BJ (cell line): Measurements from ENCODE around the gene CFL2. TPM values are rescaled to one million over a fixed set of nuclear protein-coding genes. Genes with fewer than 3 reads are reported as not detected.

Source experiments
- CTCF ChIA-PET: fragments of 350-600 bp; formaldehyde crosslinking; extraction: SDS; loops from one replicate; lab custom pipeline; 2021; ENCODE audit warnings: antibody characterized with exemption, inconsistent platforms; lab: Yijun Ruan, JAX
- POLR2A ChIA-PET: fragments of 300-600 bp; sonication (Branson Sonifier 250); formaldehyde crosslinking; extraction: SDS; loops from one replicate; lab custom pipeline; 2021; ENCODE audit warnings: antibody characterized with exemption; lab: Charles Lee
- DNase-seq: peaks from one replicate; pipeline ENCODE4 v3.0.0-alpha.2; 2011; ENCODE audit warnings: low read depth
- H3K27me3 ChIP-seq: 2 replicates; pipeline ENCODE4 v1.6.0; 2011; ENCODE audit warnings: low read length; ENCODE audit not compliant: control insufficient read depth, insufficient read depth
- H3K36me3 ChIP-seq: 2 replicates; pipeline ENCODE4 v1.5.1; 2011; ENCODE audit warnings: low read length; ENCODE audit not compliant: control insufficient read depth, insufficient read depth
- H3K4me3 ChIP-seq: 2 replicates; pipeline ENCODE4 v1.5.1; 2011; ENCODE audit warnings: low read depth, mild to moderate bottlenecking, control low read depth, low read length
- CTCF ChIP-seq: IDR thresholded peaks from 2 replicates; pipeline ENCODE4 v1.5.1; 2011; ENCODE audit warnings: low read depth, mild to moderate bottlenecking, control low read depth, inconsistent platforms, low read length, moderate library complexity; ENCODE audit not compliant: insufficient read depth
- polyA plus RNA-seq: library from polyadenylated mRNA; depleted of rRNA; stranded (reverse); fragments of >200 nt; gene quantifications from 2 replicates; pipeline ENCODE4 v1.2.3, GENCODE V29; 2011

Gene CFL2
- polyA plus RNA-seq, 1 experiment: 81.4 TPM

GRCh38 chr14:34676516-34677211 is 37.7 kb downstream of the CFL2 start:
- no peak for TF ChIP-seq CTCF
- DNase-seq: no peak
- ChIA-PET CTCF (interaction anchor here (0.8 to 10.4 kb wide), 2 partner anchors 12 to 47 kb away, joined by 3 to 94 read pairs; no protein-coding TSS in a partner anchor), POLR2A (no interaction called here)
- Histone ChIP-seq H3K4me3 (no peak overlapping the region), H3K36me3 (no peaks in the 10 kb centered on the region), H3K27me3 (no peaks in the 10 kb centered on the region)

DNA sequence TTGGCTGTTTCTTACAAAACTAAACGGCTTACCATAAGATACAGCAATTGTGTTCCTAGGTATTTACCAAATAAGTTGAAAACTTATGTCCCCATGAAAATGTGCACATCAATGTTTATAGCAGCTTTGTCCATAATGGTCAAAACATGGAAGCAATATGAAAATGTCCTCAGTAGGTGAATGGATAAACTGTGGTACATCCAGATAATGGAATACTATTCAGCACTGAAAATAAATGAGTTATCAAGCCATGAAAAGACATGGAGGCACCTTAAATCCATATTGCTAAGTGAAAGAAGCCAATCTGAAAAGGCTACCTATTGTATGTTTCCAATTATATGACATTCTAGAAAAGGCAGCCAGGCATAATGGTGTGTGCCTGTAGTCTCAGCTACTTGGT is 40.7 kb downstream of the CFL2 start:
- ChIA-PET CTCF (interaction anchor here (0.6 to 10.4 kb wide), 13 partner anchors 9 to 407 kb away, joined by 3 to 94 read pairs (median 3); partner anchors contain the start of gene BAZ1A), POLR2A (no interaction called here)
- no peak for TF ChIP-seq CTCF
- DNase-seq: no peak
- Histone ChIP-seq H3K36me3 (no peaks in the 10 kb centered on the region), H3K27me3 (no peaks in the 10 kb centered on the region), H3K4me3 (no peak overlapping the region)

DNA sequence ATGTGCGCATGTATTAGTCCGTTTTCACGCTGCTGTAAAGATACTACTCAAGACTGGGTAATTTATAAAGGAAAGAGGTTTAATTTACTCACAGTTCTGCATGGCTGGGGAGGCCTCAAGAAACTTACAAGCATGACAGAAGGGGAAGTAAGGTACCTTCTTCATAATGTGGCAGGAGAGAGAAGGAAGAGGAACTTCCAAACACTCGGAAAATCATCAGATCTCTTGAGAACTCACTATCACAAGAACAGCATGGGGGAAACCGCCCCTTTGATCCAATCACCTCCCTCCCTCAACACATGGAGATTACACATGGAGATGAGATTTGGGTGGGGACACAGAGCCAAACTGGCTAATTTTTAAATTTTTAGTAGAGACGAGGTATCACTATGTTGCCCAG is 42.7 kb downstream of the CFL2 start:
- Histone ChIP-seq H3K27me3 (no peaks in the 10 kb centered on the region), H3K36me3 (no peaks in the 10 kb centered on the region), H3K4me3 (no peak overlapping the region)
- DNase-seq: no peak
- ChIA-PET CTCF (interaction anchor here (0.7 to 10.4 kb wide), 9 partner anchors 10 to 309 kb away, joined by 3 to 94 read pairs (median 10); no protein-coding TSS in a partner anchor), POLR2A (no interaction called here)
- TF ChIP-seq CTCF: no peak

DNA sequence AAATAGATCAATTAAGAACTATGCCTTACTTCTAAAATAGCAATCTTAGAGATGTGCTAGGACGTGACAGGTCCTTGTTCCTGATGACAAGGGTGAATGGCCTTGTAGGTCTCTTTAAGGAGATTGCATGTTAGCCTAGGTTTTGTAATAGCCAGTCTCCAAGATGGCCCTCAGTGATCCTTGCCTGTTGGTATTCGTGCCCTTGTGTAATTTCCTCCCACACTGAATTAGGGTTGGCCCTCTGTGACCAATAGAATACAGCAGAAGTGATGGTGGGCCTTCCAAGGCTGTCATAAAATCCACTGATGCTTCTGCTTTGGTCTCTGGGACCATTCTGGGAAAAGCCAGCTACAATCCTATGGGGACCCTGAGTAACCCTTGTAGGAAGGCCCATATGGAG is 46.3 kb downstream of the CFL2 start:
- H3K27me3 ChIP-seq: no peaks in the 10 kb centered on the region
- CTCF ChIA-PET: interaction anchor here (10.4 kb wide), 1 partner anchor 56 kb away, joined by 94 read pairs; no protein-coding TSS in a partner anchor
- no peak for DNase-seq
- POLR2A ChIA-PET: no interaction called here
- H3K4me3 ChIP-seq: no peak overlapping the region
- H3K36me3 ChIP-seq: no peaks in the 10 kb centered on the region
- no peak for TF ChIP-seq CTCF

DNA sequence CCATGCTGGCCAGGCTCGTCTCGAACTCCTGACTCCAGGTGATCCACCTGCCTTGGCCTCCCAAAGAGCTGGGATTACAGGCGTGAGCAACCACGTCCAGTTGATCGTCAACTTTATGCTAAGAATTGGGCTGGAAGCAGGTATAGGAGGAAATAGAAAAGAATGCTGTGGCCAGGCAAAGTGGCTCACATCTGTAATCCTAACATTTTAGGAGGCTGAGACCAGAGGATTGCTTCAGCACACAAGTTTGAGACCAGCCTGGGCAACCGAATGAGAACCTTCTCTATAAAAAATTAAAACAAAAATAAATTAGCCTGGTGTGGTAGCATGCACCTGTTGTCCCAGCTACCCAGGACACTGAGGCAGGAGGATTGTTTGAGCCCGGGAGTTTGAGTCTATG is 47.4 kb downstream of the CFL2 start:
- POLR2A ChIA-PET: no interaction called here
- no peak for TF ChIP-seq CTCF
- CTCF ChIA-PET: interaction anchor here (1.7 kb wide), 1 partner anchor 24 kb away, joined by 3 read pairs; no protein-coding TSS in a partner anchor
- DNase-seq: no peak
- H3K4me3 ChIP-seq: no peak overlapping the region
- no peaks in the 10 kb centered on the region for H3K27me3 ChIP-seq
- H3K36me3 ChIP-seq: no peaks in the 10 kb centered on the region
